ENCODE measurements around the gene PHACTR1.

Gene PHACTR1

DNA sequence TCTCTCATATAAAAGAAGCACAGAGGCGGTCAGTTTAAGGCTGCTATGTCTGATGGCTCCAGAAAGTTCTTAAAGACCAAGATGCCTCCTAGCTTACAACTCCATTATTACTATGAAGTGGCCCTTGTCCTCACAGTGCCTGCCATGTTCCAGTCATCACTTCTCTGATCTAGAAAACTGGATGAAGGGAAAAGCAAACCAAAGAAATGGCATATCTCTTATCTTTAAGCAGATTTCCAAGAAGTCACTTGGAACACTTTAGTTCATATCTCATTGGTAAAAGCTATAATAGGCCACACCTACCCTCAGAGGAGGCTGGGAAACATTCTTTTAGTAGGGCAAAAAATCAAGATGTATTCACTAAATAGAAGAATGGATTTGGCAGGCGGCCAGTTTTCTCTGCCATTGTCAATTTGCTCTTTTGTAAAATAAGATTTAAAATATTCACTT is 322.2 kb downstream of the PHACTR1 start:
- no peak overlapping the region for H3K4me3 ChIP-seq (ENCODE audit: low read length in 2 of 2)
- H2BK5ac ChIP-seq (ENCODE audit: low read length): no peak overlapping the region
- H3K9me3 ChIP-seq (replicated peaks in 1 of 2; ENCODE audit: control insufficient read depth in 2 of 2, insufficient read depth in 1 of 2, low read depth in 1 of 2, low read length in 2 of 2): no peaks in the 10 kb centered on the region
- no peaks in the 10 kb centered on the region for H3K36me3 ChIP-seq (replicated peaks in 1 of 2; ENCODE audit: control insufficient read depth in 2 of 2, insufficient read depth in 2 of 2, low read length in 2 of 2)
- no peak overlapping the region for H3K23ac ChIP-seq (ENCODE audit: low read depth, low read length, poor library complexity)
- no peak overlapping the region for H2BK15ac ChIP-seq (ENCODE audit: low read length)
- H3K79me1 ChIP-seq (ENCODE audit: low read depth, low read length): no peaks in the 10 kb centered on the region
- H3K4me1 ChIP-seq (ENCODE audit: control insufficient read depth in 2 of 2, insufficient read depth in 1 of 2, low read depth in 1 of 2, low read length in 2 of 2): no peaks in the 10 kb centered on the region
- H3K14ac ChIP-seq (ENCODE audit: low read length): no peak overlapping the region
- H2BK12ac ChIP-seq (ENCODE audit: low read length): no peak overlapping the region
- H3K4me2 ChIP-seq (ENCODE audit: insufficient read depth, low read length, poor library complexity, severe bottlenecking): no peak overlapping the region
- no peak overlapping the region for H3K27ac ChIP-seq (replicated peaks; ENCODE audit: low read length)
- no CpG with 5 or more reads among the region's 2 CpGs for WGBS, 2 donors (ENCODE audit: extremely low coverage in 2 of 2, insufficient read length in 2 of 2, insufficient replicate concordance in 1 of 2)
- no peak overlapping the region for H2AK5ac ChIP-seq (ENCODE audit: low read depth, low read length)
- no peak overlapping the region for H2AFZ ChIP-seq (ENCODE audit: low read length)
- no peaks in the 10 kb centered on the region for H3K27me3 ChIP-seq (ENCODE audit: control insufficient read depth in 3 of 3, insufficient read depth in 3 of 3, low read depth in 1 of 3, low read length in 3 of 3)
- H4K91ac ChIP-seq (ENCODE audit: low read depth, low read length, poor library complexity): no peak overlapping the region
- no peak overlapping the region for H3K4ac ChIP-seq (ENCODE audit: low read length)
- no peak for DNase-seq (ENCODE audit: low spot score)
- H3K18ac ChIP-seq (ENCODE audit: low read length): no peak overlapping the region
- no peak overlapping the region for H3K9ac ChIP-seq (ENCODE audit: low read depth, low read length, poor library complexity)
- no peak overlapping the region for H4K8ac ChIP-seq (ENCODE audit: low read depth, low read length)
- no peak overlapping the region for H2BK120ac ChIP-seq (ENCODE audit: low read depth, low read length)

DNA sequence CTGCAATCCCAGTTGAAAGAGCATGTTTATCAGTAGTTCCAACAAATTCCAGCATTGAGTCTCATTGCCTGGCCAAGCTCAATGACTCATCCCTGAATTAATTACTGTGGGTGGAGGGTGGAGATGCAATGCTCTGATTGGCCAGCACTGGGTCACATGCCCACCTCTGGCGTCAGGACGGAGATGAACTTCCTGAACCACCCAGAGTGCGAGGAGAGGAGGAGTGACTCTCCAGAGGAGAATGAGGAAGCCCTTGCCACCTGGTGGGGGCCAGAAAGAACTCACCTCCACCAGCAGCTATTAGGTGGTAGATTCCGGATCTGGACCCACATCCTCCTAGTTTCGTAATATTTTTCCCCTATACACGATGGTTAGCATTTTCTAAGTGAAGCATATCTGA is 327.8 kb downstream of the PHACTR1 start:
- H3K79me1 ChIP-seq (ENCODE audit: low read depth, low read length): no peaks in the 10 kb centered on the region
- no peaks in the 10 kb centered on the region for H3K4me1 ChIP-seq (ENCODE audit: control insufficient read depth in 2 of 2, insufficient read depth in 1 of 2, low read depth in 1 of 2, low read length in 2 of 2)
- no peak overlapping the region for H3K14ac ChIP-seq (ENCODE audit: low read length)
- H2AK5ac ChIP-seq (ENCODE audit: low read depth, low read length): no peak overlapping the region
- H3K4ac ChIP-seq (ENCODE audit: low read length): no peak overlapping the region
- no peaks in the 10 kb centered on the region for H3K36me3 ChIP-seq (replicated peaks in 1 of 2; ENCODE audit: control insufficient read depth in 2 of 2, insufficient read depth in 2 of 2, low read length in 2 of 2)
- no peak overlapping the region for H2BK5ac ChIP-seq (ENCODE audit: low read length)
- H3K27me3 ChIP-seq (ENCODE audit: control insufficient read depth in 3 of 3, insufficient read depth in 3 of 3, low read depth in 1 of 3, low read length in 3 of 3): no peaks in the 10 kb centered on the region
- H3K9ac ChIP-seq (ENCODE audit: low read depth, low read length, poor library complexity): no peak overlapping the region
- H3K4me3 ChIP-seq (ENCODE audit: low read length in 2 of 2): no peak overlapping the region
- H2AFZ ChIP-seq (ENCODE audit: low read length): no peak overlapping the region
- WGBS, 2 donors (ENCODE audit: extremely low coverage in 2 of 2, insufficient read length in 2 of 2, insufficient replicate concordance in 1 of 2): no CpG with 5 or more reads among the region's 6 CpGs
- no peak for DNase-seq (ENCODE audit: low spot score)
- no peak overlapping the region for H3K18ac ChIP-seq (ENCODE audit: low read length)
- H2BK15ac ChIP-seq (ENCODE audit: low read length): no peak overlapping the region
- H4K8ac ChIP-seq (ENCODE audit: low read depth, low read length): no peak overlapping the region
- H2BK12ac ChIP-seq (ENCODE audit: low read length): no peak overlapping the region
- H3K27ac ChIP-seq (replicated peaks; ENCODE audit: low read length): no peak overlapping the region
- no peak overlapping the region for H3K23ac ChIP-seq (ENCODE audit: low read depth, low read length, poor library complexity)
- no peak overlapping the region for H3K4me2 ChIP-seq (ENCODE audit: insufficient read depth, low read length, poor library complexity, severe bottlenecking)
- H3K9me3 ChIP-seq (replicated peaks in 1 of 2; ENCODE audit: control insufficient read depth in 2 of 2, insufficient read depth in 1 of 2, low read depth in 1 of 2, low read length in 2 of 2): peaks cover 0 to 1% of the 10 kb centered on the region in 2 donors
- H4K91ac ChIP-seq (ENCODE audit: low read depth, low read length, poor library complexity): no peak overlapping the region
- H2BK120ac ChIP-seq (ENCODE audit: low read depth, low read length): no peak overlapping the region

DNA sequence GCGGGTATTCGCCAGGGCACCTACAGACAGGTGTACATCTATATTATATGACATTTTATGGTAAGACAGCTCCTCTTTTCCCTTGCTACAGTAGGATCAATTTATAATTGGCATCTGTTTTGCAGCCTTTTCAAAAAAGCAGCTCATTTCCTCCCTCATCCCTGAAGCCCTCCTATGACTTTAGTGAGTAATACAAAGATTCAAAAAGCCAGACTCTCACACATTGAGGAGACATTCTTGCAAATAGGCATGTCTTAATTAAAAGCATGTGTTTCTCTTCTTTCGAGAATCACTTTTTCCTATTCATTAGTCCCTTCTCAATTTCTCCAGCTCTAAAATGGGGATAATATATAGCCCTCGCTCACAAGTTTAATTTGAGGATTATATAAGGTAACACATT is 328.3 kb downstream of the PHACTR1 start:
- H3K4me1 ChIP-seq (ENCODE audit: control insufficient read depth in 2 of 2, insufficient read depth in 1 of 2, low read depth in 1 of 2, low read length in 2 of 2): no peaks in the 10 kb centered on the region
- H3K18ac ChIP-seq (ENCODE audit: low read length): no peak overlapping the region
- H2AK5ac ChIP-seq (ENCODE audit: low read depth, low read length): no peak overlapping the region
- no peak overlapping the region for H2BK5ac ChIP-seq (ENCODE audit: low read length)
- no peak overlapping the region for H4K8ac ChIP-seq (ENCODE audit: low read depth, low read length)
- H3K9ac ChIP-seq (ENCODE audit: low read depth, low read length, poor library complexity): no peak overlapping the region
- no peak overlapping the region for H3K23ac ChIP-seq (ENCODE audit: low read depth, low read length, poor library complexity)
- H3K4me2 ChIP-seq (ENCODE audit: insufficient read depth, low read length, poor library complexity, severe bottlenecking): no peak overlapping the region
- no peak overlapping the region for H2BK120ac ChIP-seq (ENCODE audit: low read depth, low read length)
- H2BK15ac ChIP-seq (ENCODE audit: low read length): no peak overlapping the region
- DNase-seq (ENCODE audit: low spot score): no peak
- H3K14ac ChIP-seq (ENCODE audit: low read length): no peak overlapping the region
- H3K27ac ChIP-seq (replicated peaks; ENCODE audit: low read length): no peak overlapping the region
- no peaks in the 10 kb centered on the region for H3K36me3 ChIP-seq (replicated peaks in 1 of 2; ENCODE audit: control insufficient read depth in 2 of 2, insufficient read depth in 2 of 2, low read length in 2 of 2)
- H3K9me3 ChIP-seq (replicated peaks in 1 of 2; ENCODE audit: control insufficient read depth in 2 of 2, insufficient read depth in 1 of 2, low read depth in 1 of 2, low read length in 2 of 2): peaks cover 0 to 1% of the 10 kb centered on the region in 2 donors
- no peak overlapping the region for H3K4me3 ChIP-seq (ENCODE audit: low read length in 2 of 2)
- H3K27me3 ChIP-seq (ENCODE audit: control insufficient read depth in 3 of 3, insufficient read depth in 3 of 3, low read depth in 1 of 3, low read length in 3 of 3): no peaks in the 10 kb centered on the region
- H2BK12ac ChIP-seq (ENCODE audit: low read length): no peak overlapping the region
- H3K79me1 ChIP-seq (ENCODE audit: low read depth, low read length): no peaks in the 10 kb centered on the region
- WGBS, 2 donors (ENCODE audit: extremely low coverage in 2 of 2, insufficient read length in 2 of 2, insufficient replicate concordance in 1 of 2): no CpG with 5 or more reads among the region's 4 CpGs
- no peak overlapping the region for H4K91ac ChIP-seq (ENCODE audit: low read depth, low read length, poor library complexity)
- H3K4ac ChIP-seq (ENCODE audit: low read length): no peak overlapping the region
- no peak overlapping the region for H2AFZ ChIP-seq (ENCODE audit: low read length)

DNA sequence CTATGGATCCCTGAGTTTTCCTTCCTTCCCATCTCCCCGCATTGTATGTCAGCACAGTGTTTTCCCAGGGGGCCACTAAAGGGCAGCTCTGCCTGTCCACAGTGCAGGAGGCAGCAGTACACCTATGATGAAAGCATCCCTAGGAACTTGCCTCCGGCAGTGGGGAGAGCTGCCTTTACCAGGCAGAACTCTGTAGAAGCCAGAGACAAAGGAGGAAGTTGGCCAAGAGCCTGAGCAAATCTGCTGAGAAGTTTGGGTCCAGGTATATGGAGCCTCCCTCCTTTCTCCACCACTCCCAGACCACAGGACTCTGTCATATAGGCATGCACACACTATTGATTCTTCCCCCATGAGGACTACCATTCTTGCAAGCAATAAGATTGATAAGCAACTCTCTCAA is 329.1 kb downstream of the PHACTR1 start:
- no peak overlapping the region for H3K9ac ChIP-seq (ENCODE audit: low read depth, low read length, poor library complexity)
- no peak overlapping the region for H2BK12ac ChIP-seq (ENCODE audit: low read length)

More for the DNA sequence above, 329.1 kb downstream of the PHACTR1 start:
- no peak overlapping the region for H3K18ac ChIP-seq (ENCODE audit: low read length)
- H3K27me3 ChIP-seq (ENCODE audit: control insufficient read depth in 3 of 3, insufficient read depth in 3 of 3, low read depth in 1 of 3, low read length in 3 of 3): no peaks in the 10 kb centered on the region
- H3K9me3 ChIP-seq (replicated peaks in 1 of 2; ENCODE audit: control insufficient read depth in 2 of 2, insufficient read depth in 1 of 2, low read depth in 1 of 2, low read length in 2 of 2): peaks cover 0 to 1% of the 10 kb centered on the region in 2 donors
- no CpG with 5 or more reads among the region's 2 CpGs for WGBS, 2 donors (ENCODE audit: extremely low coverage in 2 of 2, insufficient read length in 2 of 2, insufficient replicate concordance in 1 of 2)
- no peak overlapping the region for H4K91ac ChIP-seq (ENCODE audit: low read depth, low read length, poor library complexity)
- H3K27ac ChIP-seq (replicated peaks; ENCODE audit: low read length): no peak overlapping the region
- H2BK120ac ChIP-seq (ENCODE audit: low read depth, low read length): no peak overlapping the region
- DNase-seq (ENCODE audit: low spot score): no peak
- H3K79me1 ChIP-seq (ENCODE audit: low read depth, low read length): no peaks in the 10 kb centered on the region
- no peak overlapping the region for H4K8ac ChIP-seq (ENCODE audit: low read depth, low read length)
- no peak overlapping the region for H3K23ac ChIP-seq (ENCODE audit: low read depth, low read length, poor library complexity)
- H2BK5ac ChIP-seq (ENCODE audit: low read length): no peak overlapping the region
- no peak overlapping the region for H3K4ac ChIP-seq (ENCODE audit: low read length)
- no peak overlapping the region for H2AK5ac ChIP-seq (ENCODE audit: low read depth, low read length)
- no peak overlapping the region for H2BK15ac ChIP-seq (ENCODE audit: low read length)
- H2AFZ ChIP-seq (ENCODE audit: low read length): no peak overlapping the region
- no peak overlapping the region for H3K4me3 ChIP-seq (ENCODE audit: low read length in 2 of 2)
- no peak overlapping the region for H3K4me2 ChIP-seq (ENCODE audit: insufficient read depth, low read length, poor library complexity, severe bottlenecking)
- no peak overlapping the region for H3K14ac ChIP-seq (ENCODE audit: low read length)
- no peaks in the 10 kb centered on the region for H3K36me3 ChIP-seq (replicated peaks in 1 of 2; ENCODE audit: control insufficient read depth in 2 of 2, insufficient read depth in 2 of 2, low read length in 2 of 2)
- H3K4me1 ChIP-seq (ENCODE audit: control insufficient read depth in 2 of 2, insufficient read depth in 1 of 2, low read depth in 1 of 2, low read length in 2 of 2): no peaks in the 10 kb centered on the region
